Brain microvascular endothelial cell (primary cell): ENCODE measurements around the gene MTHFD1L.

ENCODE experiments used
- DNase-seq: peaks from one replicate; pipeline ENCODE4 v3.0.0-alpha.2; 2020
- H3K27ac ChIP-seq: fragments of 250-450 bp; sonication (Bioruptor Pico); 2 replicates; pipeline ENCODE4 v1.5.1; 2020; ENCODE audit warnings: mild to moderate bottlenecking, moderate library complexity
- H3K27me3 ChIP-seq: fragments of 250-450 bp; sonication (Bioruptor Pico); replicated peaks from 2 replicates; pipeline ENCODE4 v1.5.1; 2020; ENCODE audit warnings: mild to moderate bottlenecking
- H3K36me3 ChIP-seq: fragments of 250-450 bp; sonication (Bioruptor Pico); replicated peaks from 2 replicates; pipeline ENCODE4 v1.5.1; 2020; ENCODE audit warnings: mild to moderate bottlenecking
- H3K4me3 ChIP-seq: 2 replicates; pipeline ENCODE4 v1.5.1; 2011; ENCODE audit warnings: low read depth, mild to moderate bottlenecking, control low read depth, low read length, moderate library complexity
- in situ Hi-C: cut with HindIII; loops from 2 replicates; pipeline ENCODE4 v1.10.0; 2017; ENCODE audit warnings: low sequenced_read_pairs, low pct_ligation_motif_present
- TF ChIP-seq, protein P1 (sequence below): IDR thresholded peaks from 2 replicates; pipeline ENCODE4 v1.5.1; 2011; ENCODE audit warnings: low read depth, mild to moderate bottlenecking, moderate library complexity, low read length, control low read depth, inconsistent platforms; ENCODE audit errors: missing control alignments

MTHFD1L gene

DNA sequence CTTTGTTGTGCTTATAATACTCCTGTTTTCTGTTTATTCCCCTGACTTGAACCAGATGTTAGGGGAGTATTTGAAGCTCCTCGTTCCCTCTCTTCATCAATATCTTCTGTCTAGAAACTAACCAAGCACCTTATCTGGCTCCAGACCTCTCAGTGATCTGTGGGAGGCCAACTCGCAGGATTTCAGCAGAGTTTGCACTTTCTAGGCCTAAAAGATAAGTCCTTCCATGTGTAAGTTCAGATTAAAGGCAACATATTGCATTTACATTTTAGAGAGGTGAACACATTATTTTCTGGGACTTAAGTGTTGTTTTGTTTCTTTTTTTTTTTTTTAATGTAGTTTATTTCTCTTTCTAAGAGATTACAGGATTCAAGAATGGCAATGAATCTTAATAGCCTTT is 234.8 kb downstream of the MTHFD1L start:
- Histone ChIP-seq H3K27me3 (no peaks in the 10 kb centered on the region), H3K36me3 (peaks cover 5% of the 10 kb centered on the region), H3K27ac (no peak overlapping the region), H3K4me3 (no peak overlapping the region)
- DNase-seq, result no peak
- TF ChIP-seq, protein P1, sequence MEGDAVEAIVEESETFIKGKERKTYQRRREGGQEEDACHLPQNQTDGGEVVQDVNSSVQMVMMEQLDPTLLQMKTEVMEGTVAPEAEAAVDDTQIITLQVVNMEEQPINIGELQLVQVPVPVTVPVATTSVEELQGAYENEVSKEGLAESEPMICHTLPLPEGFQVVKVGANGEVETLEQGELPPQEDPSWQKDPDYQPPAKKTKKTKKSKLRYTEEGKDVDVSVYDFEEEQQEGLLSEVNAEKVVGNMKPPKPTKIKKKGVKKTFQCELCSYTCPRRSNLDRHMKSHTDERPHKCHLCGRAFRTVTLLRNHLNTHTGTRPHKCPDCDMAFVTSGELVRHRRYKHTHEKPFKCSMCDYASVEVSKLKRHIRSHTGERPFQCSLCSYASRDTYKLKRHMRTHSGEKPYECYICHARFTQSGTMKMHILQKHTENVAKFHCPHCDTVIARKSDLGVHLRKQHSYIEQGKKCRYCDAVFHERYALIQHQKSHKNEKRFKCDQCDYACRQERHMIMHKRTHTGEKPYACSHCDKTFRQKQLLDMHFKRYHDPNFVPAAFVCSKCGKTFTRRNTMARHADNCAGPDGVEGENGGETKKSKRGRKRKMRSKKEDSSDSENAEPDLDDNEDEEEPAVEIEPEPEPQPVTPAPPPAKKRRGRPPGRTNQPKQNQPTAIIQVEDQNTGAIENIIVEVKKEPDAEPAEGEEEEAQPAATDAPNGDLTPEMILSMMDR, result no peak
- in situ Hi-C loops, result no loop called here

DNA sequence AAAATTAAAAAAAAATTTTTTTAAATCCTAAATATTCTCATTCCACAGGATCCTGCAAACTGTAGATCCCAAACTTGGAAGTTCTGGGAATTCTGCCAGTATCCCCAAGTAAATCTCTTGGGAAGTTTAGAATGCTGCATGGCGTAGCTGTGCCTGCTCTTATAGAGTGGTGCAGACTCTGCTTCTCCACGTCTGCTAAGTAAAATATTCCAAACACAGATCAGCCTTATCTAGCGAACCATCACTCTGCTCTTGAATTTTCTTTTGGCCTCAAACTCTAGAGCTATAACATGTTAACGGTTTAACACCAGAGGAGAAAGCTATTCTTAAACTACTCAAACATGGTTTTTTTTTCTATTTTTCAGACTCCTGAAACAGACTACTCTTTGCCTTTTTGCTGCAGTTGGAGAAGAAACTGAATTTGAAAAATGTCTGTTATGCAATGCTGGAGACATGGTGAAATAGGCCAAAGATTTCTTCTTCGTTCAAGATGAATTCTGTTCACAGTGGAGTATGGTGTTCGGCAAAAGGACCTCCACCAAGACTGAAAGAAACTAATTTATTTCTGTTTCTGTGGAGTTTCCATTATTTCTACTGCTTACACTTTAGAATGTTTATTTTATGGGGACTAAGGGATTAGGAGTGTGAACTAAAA is 235.8 kb downstream of the MTHFD1L start:
- in situ Hi-C loops, result no loop called here
- Histone ChIP-seq H3K4me3 (no peak overlapping the region), H3K27ac (no peak overlapping the region), H3K36me3 (peaks cover 5% of the 10 kb centered on the region), H3K27me3 (no peaks in the 10 kb centered on the region)
- TF ChIP-seq, protein P1, result no peak
- no peak for DNase-seq

DNA sequence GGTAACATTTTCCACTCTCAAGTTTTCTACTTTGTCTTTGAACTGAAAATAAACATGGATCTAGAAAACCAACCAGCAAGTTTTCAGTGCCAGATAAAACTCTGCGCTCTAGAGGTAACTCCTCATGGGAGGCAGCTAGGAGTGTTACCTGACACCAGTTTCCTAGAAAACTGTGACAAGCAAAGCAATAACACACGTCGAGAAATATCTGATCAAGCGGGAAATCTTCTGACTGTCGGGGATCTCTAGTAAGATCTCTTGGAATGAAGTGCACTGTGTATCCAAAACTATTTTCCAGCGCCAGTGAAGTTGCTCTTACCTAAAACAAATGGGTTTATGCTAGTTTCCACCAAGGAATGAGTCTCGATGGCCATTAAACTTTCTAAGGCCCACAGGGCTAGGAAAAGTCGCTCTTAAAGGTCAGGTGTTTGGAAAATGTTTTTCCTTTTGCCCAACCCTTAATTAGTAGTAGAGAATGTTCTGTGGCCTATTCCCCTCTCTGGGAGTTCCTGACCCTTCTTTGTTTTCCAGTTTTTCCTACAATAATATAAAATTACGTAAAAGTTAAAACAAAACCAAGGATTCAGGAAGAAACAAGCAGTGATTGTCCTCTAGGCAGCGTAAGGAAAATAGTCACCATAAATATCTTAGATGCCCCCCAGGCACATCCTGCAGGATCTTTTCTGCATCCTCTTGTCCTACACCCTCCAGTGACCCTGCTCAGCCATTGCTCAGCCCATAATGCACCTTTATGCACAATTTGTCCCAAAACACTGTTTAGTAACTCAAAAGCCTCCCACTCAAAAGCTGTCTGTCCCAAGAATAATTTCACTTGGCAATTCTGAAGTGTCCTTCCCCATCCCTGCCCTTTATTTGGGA is 236.6 kb downstream of the MTHFD1L start:
- Histone ChIP-seq H3K27me3 (no peaks in the 10 kb centered on the region), H3K4me3 (no peak overlapping the region), H3K27ac (no peak overlapping the region), H3K36me3 (peaks cover 5% of the 10 kb centered on the region)
- DNase-seq, result no peak
- TF ChIP-seq, protein P1, result no peak
- in situ Hi-C loops, result no loop called here

DNA sequence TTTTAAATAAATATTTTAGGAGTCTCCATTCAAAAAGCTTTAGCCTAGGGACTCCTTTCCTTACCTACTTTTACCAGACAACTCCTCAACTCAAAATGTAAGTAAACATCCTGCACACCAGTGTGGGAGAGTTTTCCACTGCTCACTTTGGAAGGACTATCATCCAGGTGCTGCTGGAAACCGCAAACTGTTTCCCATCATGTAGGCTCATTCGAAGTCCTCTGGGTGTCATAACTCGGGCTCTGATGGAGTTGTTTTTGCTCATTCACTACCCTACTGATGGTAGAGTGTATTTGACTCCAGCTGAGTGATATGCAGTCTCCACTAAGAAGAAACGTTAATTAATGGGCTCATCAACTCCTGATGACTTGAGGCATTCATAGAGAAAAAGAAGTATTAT is 237.8 kb downstream of the MTHFD1L start:
- TF ChIP-seq, protein P1, result no peak
- Histone ChIP-seq H3K27ac (no peak overlapping the region), H3K4me3 (no peak overlapping the region), H3K27me3 (no peaks in the 10 kb centered on the region), H3K36me3 (peaks cover 5% of the 10 kb centered on the region)
- DNase-seq, result no peak
- in situ Hi-C loops, result no loop called here

DNA sequence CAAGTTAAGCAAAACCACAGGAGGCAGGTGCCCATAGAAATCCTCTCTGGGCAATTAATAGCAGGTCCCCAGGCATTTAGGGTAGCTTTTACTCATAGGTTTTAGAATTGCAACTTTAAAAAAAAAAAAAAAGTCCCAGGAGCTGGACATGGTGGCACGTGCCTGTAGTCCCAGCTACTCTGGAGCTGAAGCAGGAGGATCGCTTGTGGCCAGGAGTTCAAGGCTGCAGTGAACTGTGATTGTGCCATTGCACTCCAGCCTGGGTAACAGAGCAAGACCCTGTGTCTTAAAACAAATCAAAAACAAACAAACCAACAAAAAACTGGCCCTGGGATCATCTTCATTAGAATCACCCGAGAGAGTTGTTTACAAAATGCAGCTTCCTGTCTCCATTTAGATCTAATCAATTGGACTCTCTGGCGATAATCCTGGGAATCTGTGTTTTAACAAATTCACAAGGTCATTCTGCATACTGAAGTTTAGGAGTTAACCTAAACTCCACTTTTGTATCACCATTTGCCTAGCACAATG is 242.5 kb downstream of the MTHFD1L start:
- Histone ChIP-seq H3K4me3 (no peak overlapping the region), H3K27me3 (no peaks in the 10 kb centered on the region), H3K36me3 (peaks cover 2% of the 10 kb centered on the region), H3K27ac (no peak overlapping the region)
- TF ChIP-seq, protein P1, result no peak
- in situ Hi-C loops, result no loop called here
- no peak for DNase-seq
